ENCODE data around the gene CPB1. TPM values are rescaled to one million over a fixed set of nuclear protein-coding genes. Genes with fewer than 3 reads are reported as not detected.

CPB1 gene
- total RNA-seq, 1 donor from 2014 or later: not detected

GRCh38 chr3:148829926-148830325 lies 2.3 kb downstream of the CPB1 start:
- Histone ChIP-seq H2AFZ (ENCODE audit: low read depth, low read length) (no peak overlapping the region), H3K27ac (ENCODE audit: low read depth, low read length) (no peak overlapping the region), H4K20me1 (ENCODE audit: insufficient read depth, low read length) (no peaks in the 10 kb centered on the region), H3K9me3 (ENCODE audit: insufficient read depth, low read depth, low read length) (no peaks in the 10 kb centered on the region), H3K36me3 (ENCODE audit: insufficient read depth, low read length) (no peaks in the 10 kb centered on the region), H3K9ac (ENCODE audit: low read length) (no peak overlapping the region), H3K4me1 (ENCODE audit: insufficient read depth, low read length) (no peaks in the 10 kb centered on the region), H3K79me2 (ENCODE audit: insufficient read depth, low read length) (no peaks in the 10 kb centered on the region), H3K4me2 (ENCODE audit: low read length) (no peak overlapping the region), H3K27me3 (ENCODE audit: insufficient read depth, low read length) (no peaks in the 10 kb centered on the region), H3K4me3 (ENCODE audit: insufficient read depth, low read depth, low read length) (no peak overlapping the region)
- Mint-ChIP-seq H3K36me3 (ENCODE audit: low read depth, unreplicated experiment) (no peaks in the 10 kb centered on the region), H3K4me1 (ENCODE audit: low read depth, unreplicated experiment) (peaks cover 5% of the 10 kb centered on the region), H3K27me3 (ENCODE audit: low read depth, unreplicated experiment) (no peaks in the 10 kb centered on the region), H3K4me3 (ENCODE audit: unreplicated experiment) (no peak overlapping the region), H3K27ac (ENCODE audit: unreplicated experiment) (no peak overlapping the region), H3K9me3 (ENCODE audit: unreplicated experiment) (no peaks in the 10 kb centered on the region)
- TF ChIP-seq CTCF (IDR thresholded peaks at IDR 0.05; ENCODE audit: insufficient read depth, low read depth, low read length) (no peak), EZH2 (IDR thresholded peaks at IDR 0.05; ENCODE audit: insufficient read depth, low read length) (no peak)
- no peak for DNase-seq (ENCODE audit: low read depth)
- no peak for FAIRE-seq

GRCh38 chr3:148833223-148833622 lies 5.6 kb downstream of the CPB1 start:
- DNase-seq (ENCODE audit: low read depth) (no peak), FAIRE-seq (no peak)
- H4K20me1 ChIP-seq (ENCODE audit: insufficient read depth, low read length): no peaks in the 10 kb centered on the region
- no peak overlapping the region for H3K9ac ChIP-seq (ENCODE audit: low read length)
- no peaks in the 10 kb centered on the region for H3K36me3 ChIP-seq (ENCODE audit: insufficient read depth, low read length)
- no peak for TF ChIP-seq CTCF (IDR thresholded peaks at IDR 0.05; ENCODE audit: insufficient read depth, low read depth, low read length)
- TF ChIP-seq EZH2 (IDR thresholded peaks at IDR 0.05; ENCODE audit: insufficient read depth, low read length): no peak
- H3K27me3 ChIP-seq (ENCODE audit: insufficient read depth, low read length): no peaks in the 10 kb centered on the region
- H3K79me2 ChIP-seq (ENCODE audit: insufficient read depth, low read length): no peaks in the 10 kb centered on the region
- Mint-ChIP-seq H3K9me3 (ENCODE audit: unreplicated experiment) (no peaks in the 10 kb centered on the region), H3K4me3 (ENCODE audit: unreplicated experiment) (no peak overlapping the region), H3K36me3 (ENCODE audit: low read depth, unreplicated experiment) (no peaks in the 10 kb centered on the region), H3K27me3 (ENCODE audit: low read depth, unreplicated experiment) (no peaks in the 10 kb centered on the region), H3K27ac (ENCODE audit: unreplicated experiment) (no peak overlapping the region), H3K4me1 (ENCODE audit: low read depth, unreplicated experiment) (peaks cover 5% of the 10 kb centered on the region)
- H3K27ac ChIP-seq (ENCODE audit: low read depth, low read length): no peak overlapping the region
- no peaks in the 10 kb centered on the region for H3K9me3 ChIP-seq (ENCODE audit: insufficient read depth, low read depth, low read length)
- no peak overlapping the region for H2AFZ ChIP-seq (ENCODE audit: low read depth, low read length)
- H3K4me2 ChIP-seq (ENCODE audit: low read length): no peak overlapping the region
- no peaks in the 10 kb centered on the region for H3K4me1 ChIP-seq (ENCODE audit: insufficient read depth, low read length)
- H3K4me3 ChIP-seq (ENCODE audit: insufficient read depth, low read depth, low read length): no peak overlapping the region

GRCh38 chr3:148839805-148840204 lies 12.2 kb downstream of the CPB1 start:
- Histone ChIP-seq H4K20me1 (ENCODE audit: insufficient read depth, low read length) (no peaks in the 10 kb centered on the region), H3K36me3 (ENCODE audit: insufficient read depth, low read length) (no peaks in the 10 kb centered on the region), H2AFZ (ENCODE audit: low read depth, low read length) (no peak overlapping the region), H3K9ac (ENCODE audit: low read length) (no peak overlapping the region), H3K27ac (ENCODE audit: low read depth, low read length) (no peak overlapping the region), H3K4me3 (ENCODE audit: insufficient read depth, low read depth, low read length) (no peak overlapping the region), H3K27me3 (ENCODE audit: insufficient read depth, low read length) (no peaks in the 10 kb centered on the region), H3K4me1 (ENCODE audit: insufficient read depth, low read length) (no peaks in the 10 kb centered on the region), H3K9me3 (ENCODE audit: insufficient read depth, low read depth, low read length) (no peaks in the 10 kb centered on the region), H3K79me2 (ENCODE audit: insufficient read depth, low read length) (no peaks in the 10 kb centered on the region), H3K4me2 (ENCODE audit: low read length) (no peak overlapping the region)
- Mint-ChIP-seq H3K27me3 (ENCODE audit: low read depth, unreplicated experiment) (no peaks in the 10 kb centered on the region), H3K9me3 (ENCODE audit: unreplicated experiment) (no peaks in the 10 kb centered on the region), H3K4me1 (ENCODE audit: low read depth, unreplicated experiment) (no peaks in the 10 kb centered on the region), H3K36me3 (ENCODE audit: low read depth, unreplicated experiment) (no peaks in the 10 kb centered on the region), H3K4me3 (ENCODE audit: unreplicated experiment) (no peak overlapping the region), H3K27ac (ENCODE audit: unreplicated experiment) (no peak overlapping the region)
- no peak for DNase-seq (ENCODE audit: low read depth)
- no peak for FAIRE-seq
- TF ChIP-seq EZH2 (IDR thresholded peaks at IDR 0.05; ENCODE audit: insufficient read depth, low read length) (no peak), CTCF (IDR thresholded peaks at IDR 0.05; ENCODE audit: insufficient read depth, low read depth, low read length) (no peak)
